ENCODE data around the gene GCG.

Gene GCG

DNA sequence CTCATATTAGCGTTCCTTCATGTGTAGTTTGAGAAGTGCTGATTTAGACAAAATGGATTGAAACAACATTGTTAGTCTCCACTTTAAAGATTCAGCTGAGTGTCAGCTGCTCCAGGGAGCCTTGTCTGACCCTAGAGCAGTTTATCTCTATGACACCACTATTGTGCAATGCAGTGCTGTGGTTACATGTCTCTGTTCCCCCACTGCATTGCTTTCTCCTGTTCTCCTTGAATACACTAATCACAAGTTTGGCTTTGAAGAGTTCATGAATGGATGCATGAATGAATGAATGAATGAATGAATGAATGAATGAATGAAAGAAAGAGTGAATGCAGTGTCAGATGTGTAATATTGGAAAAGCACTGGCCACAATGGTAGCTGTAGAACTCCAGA, 38.3 kb downstream of the GCG start:
- H4K20me1 ChIP-seq (ENCODE audit: low read depth, low read length) = no peaks in the 10 kb centered on the region
- H2AFZ ChIP-seq (ENCODE audit: low read depth, low read length, severe bottlenecking) = no peak overlapping the region
- no peak overlapping the region for H3K9ac ChIP-seq (ENCODE audit: low read length)
- no peaks in the 10 kb centered on the region for H3K36me3 ChIP-seq (ENCODE audit: low read length)
- H3K4me3 ChIP-seq (ENCODE audit: insufficient read depth, low read length, poor library complexity, severe bottlenecking) = no peak overlapping the region
- no peaks in the 10 kb centered on the region for H3K79me2 ChIP-seq (ENCODE audit: insufficient read depth, low read length)
- H3K27me3 ChIP-seq (ENCODE audit: low read length) = no peaks in the 10 kb centered on the region
- no peaks in the 10 kb centered on the region for H3K9me2 ChIP-seq (replicated peaks; ENCODE audit: insufficient read depth, low read length)
- H3K27ac ChIP-seq (ENCODE audit: low read depth, low read length) = no peak overlapping the region
- H3K4me2 ChIP-seq (ENCODE audit: low read depth, low read length, poor library complexity, severe bottlenecking) = no peak overlapping the region
- TF ChIP-seq EZH2phosphoT487 (conservative IDR thresholded peaks at IDR 0.05; ENCODE audit: low read length) = no peak
- TF ChIP-seq, protein P1, sequence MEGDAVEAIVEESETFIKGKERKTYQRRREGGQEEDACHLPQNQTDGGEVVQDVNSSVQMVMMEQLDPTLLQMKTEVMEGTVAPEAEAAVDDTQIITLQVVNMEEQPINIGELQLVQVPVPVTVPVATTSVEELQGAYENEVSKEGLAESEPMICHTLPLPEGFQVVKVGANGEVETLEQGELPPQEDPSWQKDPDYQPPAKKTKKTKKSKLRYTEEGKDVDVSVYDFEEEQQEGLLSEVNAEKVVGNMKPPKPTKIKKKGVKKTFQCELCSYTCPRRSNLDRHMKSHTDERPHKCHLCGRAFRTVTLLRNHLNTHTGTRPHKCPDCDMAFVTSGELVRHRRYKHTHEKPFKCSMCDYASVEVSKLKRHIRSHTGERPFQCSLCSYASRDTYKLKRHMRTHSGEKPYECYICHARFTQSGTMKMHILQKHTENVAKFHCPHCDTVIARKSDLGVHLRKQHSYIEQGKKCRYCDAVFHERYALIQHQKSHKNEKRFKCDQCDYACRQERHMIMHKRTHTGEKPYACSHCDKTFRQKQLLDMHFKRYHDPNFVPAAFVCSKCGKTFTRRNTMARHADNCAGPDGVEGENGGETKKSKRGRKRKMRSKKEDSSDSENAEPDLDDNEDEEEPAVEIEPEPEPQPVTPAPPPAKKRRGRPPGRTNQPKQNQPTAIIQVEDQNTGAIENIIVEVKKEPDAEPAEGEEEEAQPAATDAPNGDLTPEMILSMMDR (IDR thresholded peaks at IDR 0.05; ENCODE audit: insufficient read depth, low read length, poor library complexity, severe bottlenecking) = no peak
- no peaks in the 10 kb centered on the region for H3F3A ChIP-seq (ENCODE audit: insufficient read depth)
- H3K9me3 ChIP-seq (ENCODE audit: insufficient read depth, low read length) = no peaks in the 10 kb centered on the region

GRCh38 chr2:162113088-162113775, 38.8 kb downstream of the GCG start:
- TF ChIP-seq, protein P1 (IDR thresholded peaks at IDR 0.05; ENCODE audit: insufficient read depth, low read length, poor library complexity, severe bottlenecking) = no peak
- TF ChIP-seq EZH2phosphoT487 (conservative IDR thresholded peaks at IDR 0.05; ENCODE audit: low read length) = no peak
- H3K79me2 ChIP-seq (ENCODE audit: insufficient read depth, low read length) = no peaks in the 10 kb centered on the region
- no peaks in the 10 kb centered on the region for H3K27me3 ChIP-seq (ENCODE audit: low read length)
- no peak overlapping the region for H3K4me2 ChIP-seq (ENCODE audit: low read depth, low read length, poor library complexity, severe bottlenecking)
- H4K20me1 ChIP-seq (ENCODE audit: low read depth, low read length) = no peaks in the 10 kb centered on the region
- no peaks in the 10 kb centered on the region for H3K36me3 ChIP-seq (ENCODE audit: low read length)
- H3K27ac ChIP-seq (ENCODE audit: low read depth, low read length) = no peak overlapping the region
- H3K9me3 ChIP-seq (ENCODE audit: insufficient read depth, low read length) = no peaks in the 10 kb centered on the region
- no peaks in the 10 kb centered on the region for H3F3A ChIP-seq (ENCODE audit: insufficient read depth)
- H3K4me3 ChIP-seq (ENCODE audit: insufficient read depth, low read length, poor library complexity, severe bottlenecking) = no peak overlapping the region
- H3K9ac ChIP-seq (ENCODE audit: low read length) = no peak overlapping the region
- H2AFZ ChIP-seq (ENCODE audit: low read depth, low read length, severe bottlenecking) = no peak overlapping the region
- H3K9me2 ChIP-seq (replicated peaks; ENCODE audit: insufficient read depth, low read length) = no peaks in the 10 kb centered on the region

DNA sequence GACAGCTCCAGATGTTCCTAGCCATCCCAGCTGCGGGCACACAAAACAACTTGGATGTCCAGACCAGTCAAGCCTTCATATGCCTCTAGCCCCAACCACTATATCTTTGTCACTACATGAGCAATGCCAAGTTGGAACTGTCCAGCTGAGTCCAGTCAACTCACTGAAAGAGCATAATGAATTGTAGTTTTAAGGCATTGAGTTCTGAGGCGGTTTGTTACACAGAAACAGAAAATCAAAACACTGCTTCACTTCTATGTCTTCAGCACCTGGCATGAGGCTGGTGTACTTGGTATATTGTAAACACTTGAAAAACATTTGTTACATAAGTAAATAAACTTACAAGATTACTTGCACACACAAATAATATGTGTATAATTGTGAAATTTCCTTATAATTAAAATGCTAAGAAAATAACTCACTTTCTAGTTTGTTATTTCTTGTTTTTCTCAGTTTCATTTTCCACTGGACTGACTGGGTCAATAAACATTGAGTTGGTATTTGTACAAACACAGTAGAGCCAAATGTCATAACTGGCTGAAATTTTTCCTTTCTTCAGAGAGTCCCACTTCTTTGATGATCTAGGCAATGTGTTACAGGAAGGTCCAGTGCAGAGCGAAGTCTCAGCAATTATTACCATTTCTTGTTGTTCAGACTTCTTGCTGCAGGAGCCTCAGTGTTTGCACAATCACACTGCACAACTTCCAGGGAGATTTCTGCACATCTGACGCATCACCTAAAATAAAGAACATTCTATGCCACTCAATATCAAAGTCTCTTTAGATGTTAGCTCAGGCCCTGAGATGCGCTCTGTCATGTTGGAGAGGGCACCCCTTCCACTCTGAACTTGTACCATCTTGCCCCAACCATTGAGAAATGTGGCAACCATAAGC, 39.8 kb downstream of the GCG start:
- no peak overlapping the region for H3K9ac ChIP-seq (ENCODE audit: low read length)
- H3K27ac ChIP-seq (ENCODE audit: low read depth, low read length) = no peak overlapping the region
- no peaks in the 10 kb centered on the region for H3K9me2 ChIP-seq (replicated peaks; ENCODE audit: insufficient read depth, low read length)
- H4K20me1 ChIP-seq (ENCODE audit: low read depth, low read length) = no peaks in the 10 kb centered on the region
- H3K36me3 ChIP-seq (ENCODE audit: low read length) = no peaks in the 10 kb centered on the region
- H3F3A ChIP-seq (ENCODE audit: insufficient read depth) = no peaks in the 10 kb centered on the region
- TF ChIP-seq, protein P1 (IDR thresholded peaks at IDR 0.05; ENCODE audit: insufficient read depth, low read length, poor library complexity, severe bottlenecking) = no peak
- no peak for TF ChIP-seq EZH2phosphoT487 (conservative IDR thresholded peaks at IDR 0.05; ENCODE audit: low read length)
- H3K4me2 ChIP-seq (ENCODE audit: low read depth, low read length, poor library complexity, severe bottlenecking) = no peak overlapping the region
- no peaks in the 10 kb centered on the region for H3K9me3 ChIP-seq (ENCODE audit: insufficient read depth, low read length)
- H2AFZ ChIP-seq (ENCODE audit: low read depth, low read length, severe bottlenecking) = no peak overlapping the region
- no peaks in the 10 kb centered on the region for H3K27me3 ChIP-seq (ENCODE audit: low read length)
- H3K79me2 ChIP-seq (ENCODE audit: insufficient read depth, low read length) = no peaks in the 10 kb centered on the region
- no peak overlapping the region for H3K4me3 ChIP-seq (ENCODE audit: insufficient read depth, low read length, poor library complexity, severe bottlenecking)

Data from SU-DHL-6 (cell line).